DMS114 treated with DMSO at 0.1 percent for 48 hours (cell line): ENCODE results near the gene HADH.
"Not testable (repeated sequence)": the region's sequence is repeated elsewhere in the genome, so short reads cannot be mapped to it uniquely, and the experiment has no call there.

Experiments used
- DNase-seq: peaks from one replicate; lab custom pipeline; 2025; ENCODE audit not compliant: unreplicated experiment; lab: John Stamatoyannopoulos, UW

Gene HADH

GRCh38 chr4:107989537-107990386 is at the start of gene HADH:
TSS of gene HADH (plus strand) at chr4:107989889. CDS start at chr4:107989933, 44 bp downstream.
- DNase-seq: peak; percentile 73

DNA sequence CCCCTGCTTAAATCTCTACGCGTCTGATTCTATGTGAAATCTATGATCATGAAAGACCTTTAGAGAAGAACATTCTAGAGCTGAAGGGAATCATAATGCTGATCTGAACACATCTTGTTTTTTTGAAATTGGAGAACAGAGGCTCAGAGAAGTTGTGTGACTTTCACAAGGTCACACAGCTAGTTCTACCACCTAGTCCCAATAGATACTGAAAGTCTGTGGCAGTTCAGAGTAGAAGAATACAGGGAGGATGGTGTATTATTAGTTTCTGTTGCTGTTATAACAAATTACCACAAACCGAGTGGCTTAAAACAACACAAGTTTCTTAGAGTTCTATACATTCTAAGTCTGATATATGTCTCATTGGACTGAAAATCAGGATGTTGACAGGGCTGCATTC is 43.9 kb upstream of the HADH start:
- no peak for DNase-seq

DNA sequence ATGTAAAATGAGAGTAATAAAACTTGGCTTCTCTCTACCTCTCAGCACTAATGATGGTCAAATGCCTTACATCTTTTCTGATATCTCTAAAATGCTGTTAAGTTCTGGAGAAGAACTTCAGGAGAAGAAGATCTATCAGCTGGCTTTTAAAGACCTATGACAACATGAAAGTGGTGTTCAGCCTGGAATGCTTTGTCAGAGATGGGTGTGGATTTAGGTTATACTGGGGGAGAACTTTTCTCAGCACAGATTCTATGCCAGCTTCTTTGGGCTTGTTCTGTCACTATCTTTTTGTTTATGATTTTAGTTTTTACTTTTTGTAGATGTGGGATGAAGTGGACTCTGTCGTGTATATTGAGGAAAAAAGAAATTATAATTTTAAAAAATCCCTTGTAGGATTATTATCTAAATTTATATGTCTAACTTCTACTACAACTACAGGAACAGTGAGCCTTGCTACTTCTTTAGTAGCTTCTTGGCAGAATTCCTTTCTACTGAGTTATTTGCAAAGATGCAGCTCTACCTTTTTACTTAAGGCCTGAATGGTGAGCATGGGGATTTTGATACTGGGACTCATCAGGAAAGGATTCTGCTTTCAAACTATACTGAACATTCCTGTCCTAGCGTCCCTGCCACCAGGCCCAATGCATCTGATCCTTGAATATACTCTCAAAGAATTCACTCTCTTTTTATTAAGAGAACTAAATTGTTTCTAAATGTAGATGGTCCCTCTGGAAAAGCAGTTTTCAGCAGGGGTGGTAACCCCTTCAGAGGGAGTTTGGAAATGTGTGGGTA is 38.7 kb upstream of the HADH start:
- no peak for DNase-seq

- DNase-seq: no peak
These were observed 38.1 kb upstream of the HADH start for GRCh38 chr4:107951551-107951950.

DNA sequence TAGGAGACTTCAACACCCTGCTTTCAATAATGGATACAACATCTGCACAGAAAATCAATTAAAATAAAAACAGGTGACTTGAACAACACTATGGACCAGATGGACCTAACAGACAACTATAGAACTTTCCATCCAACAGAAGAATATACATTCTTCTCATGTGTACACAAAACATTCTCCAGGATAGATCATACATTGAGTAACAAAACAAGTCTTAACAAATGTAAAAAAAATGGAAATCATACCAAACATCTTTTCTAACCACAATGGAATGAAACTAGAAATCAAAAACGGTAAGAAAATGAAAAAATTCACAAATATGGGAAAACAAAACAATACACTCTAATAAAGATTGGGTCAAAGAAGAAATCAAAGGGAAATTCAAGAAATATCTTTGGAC is 33.7 kb upstream of the HADH start:
- DNase-seq: no peak

DNA sequence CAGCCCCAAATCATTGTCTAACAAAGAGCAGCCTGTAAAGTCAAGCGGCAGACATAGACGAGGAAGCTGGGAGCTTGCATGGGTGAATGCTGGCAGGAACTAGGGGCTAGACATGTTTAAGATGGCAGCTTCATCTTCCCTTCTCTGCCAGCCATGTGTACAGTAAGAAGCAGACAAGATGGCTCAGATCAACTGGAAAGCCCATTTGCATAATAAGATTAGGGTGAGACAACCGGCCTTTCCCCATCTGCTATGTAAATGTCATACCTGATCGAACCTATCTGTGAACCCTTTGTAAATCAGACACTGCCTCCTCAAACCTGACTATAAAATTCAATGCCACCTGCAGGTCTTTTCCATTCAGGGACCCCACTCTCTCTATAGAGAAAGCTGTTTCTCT is 22.8 kb upstream of the HADH start:
- DNase-seq: no peak

DNA sequence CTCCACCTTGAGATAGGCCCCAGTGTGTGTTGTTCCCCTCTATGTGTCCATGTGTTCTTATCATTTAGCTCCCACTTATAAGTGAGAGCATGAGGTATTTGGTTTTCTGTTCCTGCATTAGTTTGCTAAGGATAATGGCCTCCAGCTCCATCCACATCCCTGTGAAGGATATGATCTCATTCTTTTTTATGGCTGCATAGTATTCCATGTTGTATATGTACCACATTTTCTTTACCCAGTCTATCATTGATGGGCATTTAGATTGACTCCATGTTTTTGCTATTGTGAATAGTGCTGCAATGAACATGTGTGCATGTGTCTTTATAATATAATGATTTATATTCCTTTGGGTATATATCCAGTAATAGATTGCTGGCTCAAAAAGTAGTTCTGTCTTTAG is 22.2 kb upstream of the HADH start:
- DNase-seq: not testable (repeated sequence)

DNA sequence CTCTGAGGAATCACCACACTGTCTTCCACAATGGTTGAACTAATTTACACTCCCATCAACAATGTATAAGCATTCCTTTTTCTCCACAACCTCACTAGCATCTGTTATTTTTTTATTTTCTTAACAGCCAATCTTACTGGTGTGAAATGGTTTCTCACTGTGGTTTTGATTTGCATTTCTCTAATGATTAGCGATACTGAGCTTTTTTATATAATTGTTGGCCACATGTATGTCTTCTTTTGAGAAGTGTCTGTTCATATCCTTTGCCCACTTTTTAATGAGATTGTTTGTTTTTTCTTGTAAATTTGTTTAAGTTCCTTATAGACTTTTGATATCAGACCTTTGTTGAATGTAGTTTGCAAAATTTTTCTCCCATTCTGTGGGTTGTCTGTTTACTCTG is 21.8 kb upstream of the HADH start:
- DNase-seq: not testable (repeated sequence)

GRCh38 chr4:107970063-107970798 is 19.5 kb upstream of the HADH start:
- DNase-seq: no peak

- DNase-seq: no peak
These were observed 17.1 kb upstream of the HADH start for GRCh38 chr4:107972605-107973004.

DNA sequence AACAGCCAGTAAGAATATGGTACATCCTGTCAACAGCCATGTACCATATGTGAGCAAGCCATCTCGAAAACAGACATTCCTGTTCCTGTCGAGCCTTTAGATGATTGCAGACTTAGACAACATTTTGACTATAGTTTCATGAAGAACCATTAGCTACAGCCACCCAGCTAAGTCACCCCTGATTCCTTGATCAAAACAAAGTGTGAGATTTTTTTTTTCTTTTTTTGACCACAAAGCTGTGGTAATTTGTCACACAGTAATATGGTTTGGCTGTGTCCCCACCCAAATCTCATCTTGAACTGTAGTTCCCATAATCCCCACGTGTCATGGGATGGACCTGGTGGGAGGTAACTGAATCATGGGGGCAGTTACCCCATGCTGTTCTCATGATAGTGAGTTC is 15.2 kb upstream of the HADH start:
- no peak for DNase-seq

DNA sequence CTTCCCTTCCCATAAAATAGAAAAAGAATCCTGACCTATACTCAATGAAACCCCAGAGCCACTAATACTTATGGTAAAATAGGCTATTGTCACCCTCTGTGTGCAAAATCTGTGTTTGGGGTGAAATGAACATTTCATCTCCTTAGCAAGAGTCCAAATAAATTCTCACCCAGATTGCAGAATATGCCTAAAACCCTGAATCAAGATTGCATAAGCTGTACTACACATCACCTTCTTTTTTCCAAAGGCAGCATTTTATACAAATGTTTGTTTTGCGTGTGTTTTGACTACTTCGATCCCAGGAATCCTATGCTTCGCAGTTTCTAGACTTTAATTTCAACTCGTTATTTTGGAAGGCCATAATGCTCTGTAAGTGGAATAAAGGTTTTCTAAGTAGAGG is 12.2 kb upstream of the HADH start:
- DNase-seq: no peak

DNA sequence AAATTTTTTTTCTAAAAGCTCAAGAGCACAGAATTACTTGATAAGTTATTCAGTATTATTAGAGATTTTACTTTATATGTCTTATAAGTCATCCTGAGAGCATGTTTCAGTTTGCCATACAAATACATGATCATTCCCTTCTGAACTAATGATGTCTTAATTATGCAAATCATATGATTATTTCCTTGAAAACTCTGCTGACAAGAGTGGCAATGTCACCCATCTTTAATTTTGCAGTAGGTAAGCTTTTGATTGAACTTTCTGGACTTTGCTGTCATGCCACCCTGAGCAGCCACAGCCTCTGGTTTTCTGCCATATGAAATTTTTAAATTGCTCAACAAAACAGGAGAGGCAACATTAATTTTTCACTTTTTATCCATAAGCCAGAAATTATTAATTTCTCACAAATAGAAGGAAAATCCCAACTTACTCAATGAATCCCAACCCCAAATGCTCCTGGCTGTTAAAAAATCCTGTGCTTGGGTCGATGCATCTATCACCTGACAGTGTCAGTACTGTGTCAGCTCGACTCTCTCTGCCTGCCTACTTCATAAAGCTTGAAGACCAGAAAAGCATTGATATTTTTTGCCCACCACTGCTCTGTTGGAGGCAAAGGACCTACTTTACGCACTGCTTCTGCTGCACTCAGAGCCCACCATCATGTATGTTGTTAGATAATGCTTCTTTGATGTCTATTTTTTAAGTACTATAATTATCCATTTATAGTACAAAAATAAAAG is 11.6 kb upstream of the HADH start:
- no peak for DNase-seq

DNA sequence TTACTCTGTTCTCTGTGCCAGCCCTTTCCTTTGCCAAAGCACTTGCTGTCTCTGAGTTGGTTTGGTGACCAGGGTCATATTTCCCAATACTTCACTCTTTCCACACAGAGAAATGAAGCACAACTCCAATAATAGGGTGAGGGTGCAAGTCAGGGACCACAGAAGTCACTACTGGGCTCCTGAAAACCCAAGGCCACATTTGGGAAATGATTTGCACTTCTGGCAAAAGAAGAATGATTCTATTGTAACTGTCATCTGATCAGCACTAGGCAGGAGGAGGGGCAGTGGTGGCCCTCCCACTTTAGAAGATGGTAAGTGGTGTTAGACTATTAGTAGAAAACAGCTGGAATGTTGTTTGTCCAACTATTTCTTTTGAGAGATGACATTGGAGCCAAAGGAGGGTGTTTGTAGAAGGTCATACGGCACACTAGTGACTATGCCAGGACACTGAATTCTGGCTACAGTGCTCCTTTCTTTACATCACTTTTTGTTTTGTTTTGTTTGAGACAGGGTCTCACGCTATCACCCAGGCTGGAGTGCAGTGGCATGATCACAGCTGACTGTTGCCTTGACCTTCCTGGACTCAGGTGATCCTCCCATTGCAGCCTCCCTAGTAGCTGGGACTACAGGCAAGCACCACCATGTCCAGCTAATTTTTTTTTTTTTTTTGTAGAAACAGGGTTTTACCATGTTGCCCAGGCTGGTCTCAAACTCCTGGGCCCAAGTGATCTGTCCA is 10.8 kb upstream of the HADH start:
- DNase-seq: no peak

GRCh38 chr4:107987916-107988762 is 1.6 kb upstream of the HADH start:
- no peak for DNase-seq

DNA sequence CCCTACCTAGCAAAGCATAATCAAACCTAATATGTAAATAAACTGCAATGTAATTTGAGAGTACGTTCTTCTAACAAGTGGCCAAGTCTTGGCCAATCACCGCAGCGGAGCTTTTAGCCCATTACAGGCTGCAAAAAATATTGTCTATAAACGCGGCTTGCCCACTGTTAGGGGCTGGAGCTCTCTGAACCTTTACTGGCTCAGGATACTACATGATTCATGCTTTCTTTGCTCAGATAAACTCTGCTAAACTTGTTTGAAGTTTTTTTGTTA is 990 bp upstream of the HADH start:
- no peak for DNase-seq

GRCh38 chr4:107989162-107989536 is 540 bp upstream of the HADH start:
- DNase-seq: no peak

DNA sequence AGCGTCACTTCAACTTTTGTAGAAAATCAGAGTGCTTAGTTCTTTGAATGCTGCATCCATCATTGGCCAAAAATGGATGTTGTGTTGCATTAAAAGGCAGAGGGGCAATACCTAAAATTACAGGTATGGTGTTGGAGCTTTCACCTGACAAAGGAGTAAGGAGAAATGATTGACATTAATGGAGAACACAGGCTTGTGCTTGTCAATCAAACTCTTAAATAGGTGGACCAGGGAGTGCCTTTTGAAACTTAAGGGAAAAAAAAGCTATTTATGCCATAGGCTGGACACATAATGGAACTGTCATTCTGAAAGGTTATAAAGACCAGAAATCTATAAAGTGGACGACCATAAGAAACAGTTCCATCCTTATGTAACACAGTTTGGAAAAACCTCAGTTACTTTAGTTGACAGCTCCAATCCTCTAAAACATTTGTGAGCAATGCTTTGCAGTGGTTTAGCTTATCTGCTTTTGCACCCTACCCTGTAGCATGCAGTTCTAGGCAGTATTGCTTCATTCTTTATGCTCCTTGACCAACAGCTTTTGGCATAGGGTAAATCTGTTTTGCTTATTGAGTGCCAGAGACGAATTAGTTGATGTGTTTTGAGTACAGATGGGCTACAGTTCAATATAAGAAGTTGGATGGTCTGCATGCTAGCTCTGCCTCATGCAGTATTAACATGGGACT is 2.4 kb downstream of the HADH start:
- DNase-seq: no peak

DNA sequence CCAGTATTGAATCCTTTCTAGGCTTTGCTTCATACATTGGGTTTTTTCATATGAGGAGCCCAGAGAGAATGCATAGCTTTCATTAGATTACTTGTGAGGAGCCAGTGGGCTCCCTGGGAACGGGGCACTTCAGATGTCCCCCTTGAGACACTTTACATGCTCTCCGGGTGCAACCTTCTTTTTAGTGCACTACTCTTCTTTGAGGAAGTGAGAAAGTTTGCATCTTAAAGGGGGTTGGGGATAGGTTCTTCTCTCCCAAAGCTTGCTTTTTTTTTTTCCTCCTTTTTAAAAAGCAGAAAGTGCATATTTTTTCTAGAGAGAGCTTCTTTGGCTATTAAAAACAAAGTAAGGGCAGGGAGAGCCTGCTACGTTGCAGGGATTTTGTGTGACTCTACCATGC is 4.3 kb downstream of the HADH start:
- DNase-seq: no peak
